SK-N-SH treated with all-trans-retinoic acid at 6 μM for 48 hours (cell line): ENCODE results near the gene PHACTR3.
"Not testable (repeated sequence)": the region's sequence is repeated elsewhere in the genome, so short reads cannot be mapped to it uniquely, and the experiment has no call there.

Source experiments
- ARNTL ChIP-seq: fragments of 450-650 bp; formaldehyde crosslinking; IDR thresholded peaks from 2 replicates; pipeline ENCODE4 v1.5.0; 2020; ENCODE audit warnings: low read depth, mild to moderate bottlenecking, moderate library complexity, borderline replicate concordance
- BACH2 ChIP-seq: fragments of 250-450 bp; sonication (Bioruptor Pico); IDR thresholded peaks from 2 replicates; pipeline ENCODE4 v1.9.0; 2021; ENCODE audit warnings: mild to moderate bottlenecking, borderline replicate concordance
- CSDC2 ChIP-seq: fragments of 250-450 bp; sonication (Bioruptor Pico); IDR thresholded peaks from 2 replicates; pipeline ENCODE4 v1.5.0; 2020; ENCODE audit warnings: mild to moderate bottlenecking, moderate library complexity
- ESRRG ChIP-seq: fragments of 250-450 bp; sonication (Bioruptor Pico); IDR thresholded peaks from 2 replicates; pipeline ENCODE4 v1.6.1; 2021; ENCODE audit warnings: mild to moderate bottlenecking
- ISL1 ChIP-seq: fragments of 250-450 bp; sonication (Bioruptor Pico); IDR thresholded peaks from 2 replicates; pipeline ENCODE4 v2.1.2; 2022; ENCODE audit warnings: mild to moderate bottlenecking, moderate library complexity
- RARB ChIP-seq: fragments of 250-450 bp; sonication (Bioruptor Pico); IDR thresholded peaks from 2 replicates; pipeline ENCODE4 v1.8.0; 2021; ENCODE audit warnings: mild to moderate bottlenecking, moderate library complexity
- ZC3H10 ChIP-seq: fragments of 250-450 bp; sonication (Bioruptor Pico); IDR thresholded peaks from 2 replicates; pipeline ENCODE4 v1.5.1; 2021; ENCODE audit warnings: mild to moderate bottlenecking, moderate library complexity
- ZFP30 ChIP-seq: fragments of 450-650 bp; formaldehyde crosslinking; IDR thresholded peaks from 2 replicates; pipeline ENCODE4 v1.5.0; 2022; ENCODE audit warnings: mild to moderate bottlenecking, moderate library complexity
- ZNF70 ChIP-seq: fragments of 450-650 bp; formaldehyde crosslinking; IDR thresholded peaks from 2 replicates; pipeline ENCODE4 v1.5.0; 2020; ENCODE audit warnings: mild to moderate bottlenecking, moderate library complexity
- TF ChIP-seq, protein P1 (sequence below): fragments of 250-450 bp; sonication (Bioruptor Pico); IDR thresholded peaks from 2 replicates; pipeline ENCODE4 v1.8.0; 2020; ENCODE audit warnings: mild to moderate bottlenecking, moderate library complexity, borderline replicate concordance
- TF ChIP-seq, protein P2 (sequence below): fragments of 250-450 bp; sonication (Bioruptor Pico); IDR thresholded peaks from 2 replicates; pipeline ENCODE4 v1.5.0; 2020; ENCODE audit warnings: mild to moderate bottlenecking, moderate library complexity

DNA sequence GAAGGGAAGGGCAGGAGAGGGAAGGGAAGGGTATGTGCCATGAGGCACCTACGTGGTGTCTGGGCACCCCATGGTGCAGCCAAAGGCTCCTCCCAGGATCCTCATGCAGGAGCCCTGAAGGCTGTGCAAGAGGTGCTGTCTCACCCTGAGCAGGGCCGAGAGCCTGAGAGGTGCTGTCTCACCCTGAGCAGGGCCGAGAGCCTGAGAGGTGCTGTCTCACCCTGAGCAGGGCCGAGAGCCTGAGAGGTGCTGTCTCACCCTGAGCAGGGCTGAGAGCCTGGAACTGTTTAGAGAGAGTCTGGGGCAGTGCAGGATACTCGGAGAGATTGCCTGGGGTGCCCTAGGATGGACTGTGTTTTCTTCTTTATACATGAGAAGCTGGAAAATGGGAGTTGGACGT is 14.2 kb downstream of the PHACTR3 start:
- not testable (repeated sequence) for TF ChIP-seq CSDC2 (CRISPR knock-in tag); BACH2; RARB; ZFP30 (CRISPR knock-in tag); ESRRG (CRISPR knock-in tag); ARNTL (CRISPR knock-in tag); ZNF70 (CRISPR knock-in tag); ISL1 (CRISPR knock-in tag); ZC3H10 (CRISPR knock-in tag)
- TF ChIP-seq, protein P1, sequence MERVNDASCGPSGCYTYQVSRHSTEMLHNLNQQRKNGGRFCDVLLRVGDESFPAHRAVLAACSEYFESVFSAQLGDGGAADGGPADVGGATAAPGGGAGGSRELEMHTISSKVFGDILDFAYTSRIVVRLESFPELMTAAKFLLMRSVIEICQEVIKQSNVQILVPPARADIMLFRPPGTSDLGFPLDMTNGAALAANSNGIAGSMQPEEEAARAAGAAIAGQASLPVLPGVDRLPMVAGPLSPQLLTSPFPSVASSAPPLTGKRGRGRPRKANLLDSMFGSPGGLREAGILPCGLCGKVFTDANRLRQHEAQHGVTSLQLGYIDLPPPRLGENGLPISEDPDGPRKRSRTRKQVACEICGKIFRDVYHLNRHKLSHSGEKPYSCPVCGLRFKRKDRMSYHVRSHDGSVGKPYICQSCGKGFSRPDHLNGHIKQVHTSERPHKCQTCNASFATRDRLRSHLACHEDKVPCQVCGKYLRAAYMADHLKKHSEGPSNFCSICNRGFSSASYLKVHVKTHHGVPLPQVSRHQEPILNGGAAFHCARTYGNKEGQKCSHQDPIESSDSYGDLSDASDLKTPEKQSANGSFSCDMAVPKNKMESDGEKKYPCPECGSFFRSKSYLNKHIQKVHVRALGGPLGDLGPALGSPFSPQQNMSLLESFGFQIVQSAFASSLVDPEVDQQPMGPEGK = not testable (repeated sequence)
- TF ChIP-seq, protein P2, sequence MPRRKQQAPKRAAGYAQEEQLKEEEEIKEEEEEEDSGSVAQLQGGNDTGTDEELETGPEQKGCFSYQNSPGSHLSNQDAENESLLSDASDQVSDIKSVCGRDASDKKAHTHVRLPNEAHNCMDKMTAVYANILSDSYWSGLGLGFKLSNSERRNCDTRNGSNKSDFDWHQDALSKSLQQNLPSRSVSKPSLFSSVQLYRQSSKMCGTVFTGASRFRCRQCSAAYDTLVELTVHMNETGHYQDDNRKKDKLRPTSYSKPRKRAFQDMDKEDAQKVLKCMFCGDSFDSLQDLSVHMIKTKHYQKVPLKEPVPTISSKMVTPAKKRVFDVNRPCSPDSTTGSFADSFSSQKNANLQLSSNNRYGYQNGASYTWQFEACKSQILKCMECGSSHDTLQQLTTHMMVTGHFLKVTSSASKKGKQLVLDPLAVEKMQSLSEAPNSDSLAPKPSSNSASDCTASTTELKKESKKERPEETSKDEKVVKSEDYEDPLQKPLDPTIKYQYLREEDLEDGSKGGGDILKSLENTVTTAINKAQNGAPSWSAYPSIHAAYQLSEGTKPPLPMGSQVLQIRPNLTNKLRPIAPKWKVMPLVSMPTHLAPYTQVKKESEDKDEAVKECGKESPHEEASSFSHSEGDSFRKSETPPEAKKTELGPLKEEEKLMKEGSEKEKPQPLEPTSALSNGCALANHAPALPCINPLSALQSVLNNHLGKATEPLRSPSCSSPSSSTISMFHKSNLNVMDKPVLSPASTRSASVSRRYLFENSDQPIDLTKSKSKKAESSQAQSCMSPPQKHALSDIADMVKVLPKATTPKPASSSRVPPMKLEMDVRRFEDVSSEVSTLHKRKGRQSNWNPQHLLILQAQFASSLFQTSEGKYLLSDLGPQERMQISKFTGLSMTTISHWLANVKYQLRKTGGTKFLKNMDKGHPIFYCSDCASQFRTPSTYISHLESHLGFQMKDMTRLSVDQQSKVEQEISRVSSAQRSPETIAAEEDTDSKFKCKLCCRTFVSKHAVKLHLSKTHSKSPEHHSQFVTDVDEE = not testable (repeated sequence)
